ENCODE results near the gene MED10. TPM values are rescaled to one million over a fixed set of nuclear protein-coding genes. Genes with fewer than 3 reads are reported as not detected.
"Not testable (repeated sequence)": the region's sequence is repeated elsewhere in the genome, so short reads cannot be mapped to it uniquely, and the experiment has no call there.

MED10 gene
- total RNA-seq, 4 donors from 2014 or later: 14.6 to 29.7 (median 25.7) TPM

GRCh38 chr5:6361101-6361500, 17.2 kb downstream of the MED10 start:
- no peak for DNase-seq
- TF ChIP-seq POLR2A (IDR thresholded peaks at IDR 0.05): no peak
- no peak for TF ChIP-seq CTCF (IDR thresholded peaks at IDR 0.05)
- H3K9me3 ChIP-seq: no peaks in the 10 kb centered on the region
- H3K27me3 ChIP-seq: no peaks in the 10 kb centered on the region
- 81 to 83% methylated on average over 8 of the region's 8 CpGs for WGBS, 2 donors
- no peak overlapping the region for H3K4me3 ChIP-seq (replicated peaks in 1 of 3)
- H3K4me1 ChIP-seq: no peaks in the 10 kb centered on the region
- H3K36me3 ChIP-seq: no peaks in the 10 kb centered on the region
- H3K27ac ChIP-seq: no peak overlapping the region
- intact Hi-C loops (cut with DNase I): no loop called here

GRCh38 chr5:6360323-6361072, 17.8 kb downstream of the MED10 start:
- H3K27ac ChIP-seq: no peak overlapping the region
- H3K9me3 ChIP-seq: no peaks in the 10 kb centered on the region
- H3K4me1 ChIP-seq: no peaks in the 10 kb centered on the region
- DNase-seq: no peak
- no peaks in the 10 kb centered on the region for H3K36me3 ChIP-seq
- intact Hi-C loops (cut with DNase I): no loop called here
- H3K4me3 ChIP-seq (replicated peaks in 1 of 3): no peak overlapping the region
- H3K27me3 ChIP-seq: no peaks in the 10 kb centered on the region
- 82 to 83% methylated on average over 18 of the region's 18 CpGs for WGBS, 2 donors
- TF ChIP-seq POLR2A (IDR thresholded peaks at IDR 0.05) (no peak), CTCF (IDR thresholded peaks at IDR 0.05) (no peak)

- DNase-seq: no peak
- TF ChIP-seq POLR2A (IDR thresholded peaks at IDR 0.05) (no peak), CTCF (IDR thresholded peaks at IDR 0.05) (no peak)
- no peak overlapping the region for H3K4me3 ChIP-seq (replicated peaks in 1 of 3)
- H3K27ac ChIP-seq: no peak overlapping the region
- H3K9me3 ChIP-seq: no peaks in the 10 kb centered on the region
- intact Hi-C loops (cut with DNase I): no loop called here
- H3K4me1 ChIP-seq: no peaks in the 10 kb centered on the region
- H3K36me3 ChIP-seq: no peaks in the 10 kb centered on the region
- H3K27me3 ChIP-seq: no peaks in the 10 kb centered on the region
- WGBS, 2 donors: 68 to 71% methylated on average over 16 of the region's 16 CpGs
Measured at GRCh38 chr5:6359555-6360322, 18.6 kb downstream of the MED10 start.

GRCh38 chr5:6358434-6358820, 19.9 kb downstream of the MED10 start:
- Histone ChIP-seq H3K27me3 (no peaks in the 10 kb centered on the region), H3K4me3 (replicated peaks in 1 of 3) (no peak overlapping the region), H3K36me3 (no peaks in the 10 kb centered on the region), H3K27ac (no peak overlapping the region), H3K9me3 (no peaks in the 10 kb centered on the region), H3K4me1 (no peaks in the 10 kb centered on the region)
- no peak for DNase-seq
- TF ChIP-seq POLR2A (IDR thresholded peaks at IDR 0.05): no peak
- WGBS, 2 donors: 92 to 94% methylated on average over 6 of the region's 6 CpGs
- intact Hi-C loops (cut with DNase I): no loop called here

- H3K4me1 ChIP-seq; DNase-seq; H3K36me3 ChIP-seq; intact Hi-C loops (cut with DNase I); H3K9me3 ChIP-seq; H3K4me3 ChIP-seq (replicated peaks in 1 of 3); H3K27ac ChIP-seq; H3K27me3 ChIP-seq: not testable (repeated sequence)
- 92 to 93% methylated on average over 8 of the region's 8 CpGs for WGBS, 2 donors
Measured at GRCh38 chr5:6357817-6358433, 20.4 kb downstream of the MED10 start.

Measured in thyroid gland (tissue), 4 donors.